C4-2B (cell line): ENCODE measurements around the gene EHBP1.

Experiments used
- CTCF ChIP-seq: fragments of 450-650 bp; conservative IDR thresholded peaks from 2 replicates; pipeline ENCODE4 v1.5.1; 2017; ENCODE audit warnings: mild to moderate bottlenecking
- ZFX ChIP-seq: fragments of 450-650 bp; IDR thresholded peaks from 2 replicates; pipeline ENCODE4 v1.6.1; 2017

GRCh38 chr2:62826953-62827675 lies 121.6 kb downstream of the EHBP1 start:
- TF ChIP-seq CTCF (no peak), ZFX (no peak)
